ENCODE results near the gene PLCH1. TPM values are rescaled to one million over a fixed set of nuclear protein-coding genes. Genes with fewer than 3 reads are reported as not detected.

PLCH1 gene
- total and polyA plus RNA-seq, 2 of the 13 experiments (the other 11 are each of a cell fraction or from before 2014, with no cell fraction given) = 2.0 to 3.0 TPM

DNA sequence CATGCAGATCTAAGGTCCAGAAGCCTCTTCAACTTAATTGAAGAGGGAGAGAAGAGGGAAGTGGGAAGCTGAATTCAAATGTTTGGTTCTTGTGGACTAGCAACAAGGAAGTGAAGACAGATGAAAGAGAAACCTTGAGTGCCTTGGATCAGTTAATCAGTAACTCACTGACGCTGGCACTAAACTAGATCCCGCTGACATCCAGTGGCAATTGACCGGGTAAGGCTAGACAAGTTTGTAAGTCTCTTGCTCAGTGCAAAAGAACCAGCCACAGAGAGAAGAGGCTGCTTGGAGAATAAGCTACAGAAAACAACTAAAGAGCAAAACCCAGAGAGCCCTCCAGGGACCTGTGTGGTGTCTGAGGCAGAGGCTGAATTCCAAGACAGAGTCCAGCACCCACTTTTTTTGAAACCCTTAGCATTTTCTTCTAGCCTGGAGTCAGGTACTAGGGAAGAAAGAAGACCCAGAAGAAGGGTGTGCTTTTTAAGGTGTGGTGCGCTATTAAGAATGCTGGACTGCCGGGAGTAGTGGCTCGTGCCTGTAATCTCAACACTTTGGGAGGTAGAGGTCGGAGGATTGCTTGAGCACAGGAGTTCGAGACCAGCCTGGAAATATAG, 6.9 kb downstream of the PLCH1 start (continued):
- peak; percentile 12 for TF ChIP-seq SKI (IDR thresholded peaks at IDR 0.05; ENCODE audit: partially characterized antibody)
- TF ChIP-seq RBFOX2 (IDR thresholded peaks at IDR 0.05; ENCODE audit: low read depth, low read length) = 0 out of 2 replicates have a peak, but pooled peaks have one; percentile 26
- peak; percentile 80 for TF ChIP-seq DRAP1 (CRISPR knock-in tag; IDR thresholded peaks at IDR 0.05)
- no peak for TF ChIP-seq ZNF816 (CRISPR knock-in tag; IDR thresholded peaks at IDR 0.05; ENCODE audit: borderline replicate concordance)
- peak; percentile 52; the same call in 1 of the 2 replicates for TF ChIP-seq ELF4 (CRISPR knock-in tag; IDR thresholded peaks at IDR 0.05; ENCODE audit: borderline replicate concordance)
- TF ChIP-seq MED1 (CRISPR knock-in tag; IDR thresholded peaks at IDR 0.05) = peak; percentile 36; the same call in 1 of the 2 replicates
- TF ChIP-seq TEAD3 (CRISPR knock-in tag; optimal IDR thresholded peaks at IDR 0.05; ENCODE audit: borderline replicate concordance) = no peak
- TF ChIP-seq ZNF761 (CRISPR knock-in tag; conservative IDR thresholded peaks at IDR 0.05) = 0 out of 2 replicates have a peak, but pooled peaks have one; percentile 53
- TF ChIP-seq, protein P1, sequence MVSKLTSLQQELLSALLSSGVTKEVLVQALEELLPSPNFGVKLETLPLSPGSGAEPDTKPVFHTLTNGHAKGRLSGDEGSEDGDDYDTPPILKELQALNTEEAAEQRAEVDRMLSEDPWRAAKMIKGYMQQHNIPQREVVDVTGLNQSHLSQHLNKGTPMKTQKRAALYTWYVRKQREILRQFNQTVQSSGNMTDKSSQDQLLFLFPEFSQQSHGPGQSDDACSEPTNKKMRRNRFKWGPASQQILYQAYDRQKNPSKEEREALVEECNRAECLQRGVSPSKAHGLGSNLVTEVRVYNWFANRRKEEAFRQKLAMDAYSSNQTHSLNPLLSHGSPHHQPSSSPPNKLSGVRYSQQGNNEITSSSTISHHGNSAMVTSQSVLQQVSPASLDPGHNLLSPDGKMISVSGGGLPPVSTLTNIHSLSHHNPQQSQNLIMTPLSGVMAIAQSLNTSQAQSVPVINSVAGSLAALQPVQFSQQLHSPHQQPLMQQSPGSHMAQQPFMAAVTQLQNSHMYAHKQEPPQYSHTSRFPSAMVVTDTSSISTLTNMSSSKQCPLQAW (CRISPR knock-in tag; IDR thresholded peaks at IDR 0.05) = peak; percentile 97
- no peak for TF ChIP-seq ZNF326 (CRISPR knock-in tag; IDR thresholded peaks at IDR 0.05; ENCODE audit: borderline replicate concordance)
- TF ChIP-seq ZNF543 (CRISPR knock-in tag; IDR thresholded peaks at IDR 0.05) = 0 out of 2 replicates have a peak, but pooled peaks have one; percentile 33
- no peak for TF ChIP-seq MLLT10 (CRISPR knock-in tag; IDR thresholded peaks at IDR 0.05)
- TF ChIP-seq ARID5B (CRISPR knock-in tag; IDR thresholded peaks at IDR 0.05) = peak; percentile 54
- TF ChIP-seq, protein P2, sequence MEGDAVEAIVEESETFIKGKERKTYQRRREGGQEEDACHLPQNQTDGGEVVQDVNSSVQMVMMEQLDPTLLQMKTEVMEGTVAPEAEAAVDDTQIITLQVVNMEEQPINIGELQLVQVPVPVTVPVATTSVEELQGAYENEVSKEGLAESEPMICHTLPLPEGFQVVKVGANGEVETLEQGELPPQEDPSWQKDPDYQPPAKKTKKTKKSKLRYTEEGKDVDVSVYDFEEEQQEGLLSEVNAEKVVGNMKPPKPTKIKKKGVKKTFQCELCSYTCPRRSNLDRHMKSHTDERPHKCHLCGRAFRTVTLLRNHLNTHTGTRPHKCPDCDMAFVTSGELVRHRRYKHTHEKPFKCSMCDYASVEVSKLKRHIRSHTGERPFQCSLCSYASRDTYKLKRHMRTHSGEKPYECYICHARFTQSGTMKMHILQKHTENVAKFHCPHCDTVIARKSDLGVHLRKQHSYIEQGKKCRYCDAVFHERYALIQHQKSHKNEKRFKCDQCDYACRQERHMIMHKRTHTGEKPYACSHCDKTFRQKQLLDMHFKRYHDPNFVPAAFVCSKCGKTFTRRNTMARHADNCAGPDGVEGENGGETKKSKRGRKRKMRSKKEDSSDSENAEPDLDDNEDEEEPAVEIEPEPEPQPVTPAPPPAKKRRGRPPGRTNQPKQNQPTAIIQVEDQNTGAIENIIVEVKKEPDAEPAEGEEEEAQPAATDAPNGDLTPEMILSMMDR (CRISPR knock-in tag; IDR thresholded peaks at IDR 0.05) = 0 out of 2 replicates have a peak, but pooled peaks have one; percentile 23
- TF ChIP-seq NFIC (IDR thresholded peaks at IDR 0.05; ENCODE audit: low read length) = no peak
- peak; percentile 65 for TF ChIP-seq MIXL1 (CRISPR knock-in tag; IDR thresholded peaks at IDR 0.05)
- TF ChIP-seq RARA (CRISPR knock-in tag; IDR thresholded peaks at IDR 0.05) = 0 out of 2 replicates have a peak, but pooled peaks have one; percentile 24
- TF ChIP-seq ZMYM4 (CRISPR knock-in tag; IDR thresholded peaks at IDR 0.05) = peak; percentile 40
- TF ChIP-seq ZNF775 (CRISPR knock-in tag; IDR thresholded peaks at IDR 0.05; ENCODE audit: borderline replicate concordance) = 0 out of 2 replicates have a peak, but pooled peaks have one; percentile 46
- TF ChIP-seq NCOA2 (CRISPR knock-in tag; IDR thresholded peaks at IDR 0.05) = peak; percentile 26; the same call in 1 of the 2 replicates
- 0 out of 2 replicates have a peak, but pooled peaks have one; percentile 16 for TF ChIP-seq ZNF546 (CRISPR knock-in tag; conservative IDR thresholded peaks at IDR 0.05)
- peak; percentile 56; the same call in 1 of the 2 replicates for TF ChIP-seq PITX1 (CRISPR knock-in tag; IDR thresholded peaks at IDR 0.05)

Measured in HepG2 (cell line).